HepG2 (cell line): ENCODE measurements around the gene PEX11B. TPM values are rescaled to one million over a fixed set of nuclear protein-coding genes. Genes with fewer than 3 reads are reported as not detected.

Experiments
- CC2D1A ChIP-seq: sonication (generic); formaldehyde crosslinking; IDR thresholded peaks from 2 replicates; pipeline ENCODE4 v1.8.1; 2023; ENCODE audit warnings: mild to moderate bottlenecking, missing genetic modification reagents
- CREB1 ChIP-seq, 2 experiments: fragments of 450-650 bp in 1 of 2; IDR thresholded peaks; 2 replicates each; pipeline ENCODE4 v1.6.1; 2016 to 2017; ENCODE audit warnings: control low read depth in 1 of 2, mild to moderate bottlenecking in 1 of 2, missing compliant biosample characterization in 1 of 2, missing genetic modification characterization in 1 of 2
- ESRRA ChIP-seq: sonication (generic); formaldehyde crosslinking; IDR thresholded peaks from 2 replicates; pipeline ENCODE4 v1.5.1; 2020; ENCODE audit warnings: mild to moderate bottlenecking, low read depth, missing genetic modification reagents
- GTF3A ChIP-seq: sonication (generic); formaldehyde crosslinking; conservative IDR thresholded peaks from 2 replicates; pipeline ENCODE4 v1.4.0; 2020; ENCODE audit warnings: mild to moderate bottlenecking, missing genetic modification reagents
- HDAC2 ChIP-seq: sonication (generic); formaldehyde crosslinking; IDR thresholded peaks from 2 replicates; pipeline ENCODE4 v1.4.0; 2020; ENCODE audit warnings: missing genetic modification reagents
- HHEX ChIP-seq: IDR thresholded peaks from 2 replicates; pipeline ENCODE4 v1.6.1; 2016; ENCODE audit warnings: control low read depth
- IRX3 ChIP-seq: sonication (generic); formaldehyde crosslinking; IDR thresholded peaks from 2 replicates; pipeline ENCODE4 v1.8.1; 2023; ENCODE audit warnings: mild to moderate bottlenecking, low read depth, missing genetic modification reagents, borderline replicate concordance
- ISL2 ChIP-seq: sonication (generic); formaldehyde crosslinking; IDR thresholded peaks from 2 replicates; pipeline ENCODE4 v1.5.0; 2020; ENCODE audit warnings: missing genetic modification reagents
- KDM3A ChIP-seq: IDR thresholded peaks from 2 replicates; pipeline ENCODE4 v1.6.1; 2018; ENCODE audit warnings: low read depth, missing compliant biosample characterization
- KLF13 ChIP-seq: sonication (generic); formaldehyde crosslinking; IDR thresholded peaks from 2 replicates; pipeline ENCODE4 v1.4.0; 2020; ENCODE audit warnings: mild to moderate bottlenecking, missing genetic modification reagents
- MEF2D ChIP-seq: sonication (generic); formaldehyde crosslinking; IDR thresholded peaks from 2 replicates; pipeline ENCODE4 v1.5.1; 2020; ENCODE audit warnings: mild to moderate bottlenecking, missing genetic modification reagents
- PRPF4 ChIP-seq: fragments of 200-400 bp; formaldehyde crosslinking; IDR thresholded peaks from 2 replicates; pipeline ENCODE4 v1.6.1; 2016; ENCODE audit warnings: low read length, low read depth; ENCODE audit not compliant: poor library complexity, severe bottlenecking
- SOX6 ChIP-seq, 2 experiments: fragments of 450-650 bp in 1 of 2; sonication (generic) in 1 of 2; formaldehyde crosslinking in 1 of 2; IDR thresholded peaks; 2 replicates each; pipeline versions ENCODE4 v1.4.0 to v1.6.1; 2017 to 2020; ENCODE audit warnings: antibody characterized with exemption in 1 of 2, mild to moderate bottlenecking in 1 of 2, missing genetic modification reagents in 1 of 2
- SRF ChIP-seq: IDR thresholded peaks from 2 replicates; pipeline ENCODE4 v1.6.1; 2011; ENCODE audit warnings: mild to moderate bottlenecking, low read depth, low read length, moderate library complexity
- SRSF1 ChIP-seq: fragments of 200-400 bp; formaldehyde crosslinking; optimal IDR thresholded peaks from 2 replicates; pipeline ENCODE3; 2017; ENCODE audit warnings: mild to moderate bottlenecking, low read depth, low read length, moderate library complexity
- SRSF9 ChIP-seq: fragments of 200-400 bp; formaldehyde crosslinking; IDR thresholded peaks from 2 replicates; pipeline ENCODE4 v1.6.1; 2018; ENCODE audit warnings: borderline replicate concordance, mild to moderate bottlenecking, low read depth, low read length; ENCODE audit not compliant: insufficient read depth, poor library complexity, severe bottlenecking
- TOE1 ChIP-seq: sonication (generic); formaldehyde crosslinking; IDR thresholded peaks from 2 replicates; pipeline ENCODE4 v1.4.0; 2020; ENCODE audit warnings: mild to moderate bottlenecking, missing genetic modification reagents
- ZNF577 ChIP-seq: sonication (generic); formaldehyde crosslinking; IDR thresholded peaks from 2 replicates; pipeline ENCODE4 v1.4.0; 2020; ENCODE audit warnings: mild to moderate bottlenecking, low read depth, missing genetic modification reagents, borderline replicate concordance
- ZNF607 ChIP-seq: sonication (generic); formaldehyde crosslinking; IDR thresholded peaks from 2 replicates; pipeline ENCODE4 v1.5.1; 2020; ENCODE audit warnings: missing genetic modification reagents, mild to moderate bottlenecking, borderline replicate concordance
- ZNF616 ChIP-seq: sonication (generic); formaldehyde crosslinking; IDR thresholded peaks from 2 replicates; pipeline ENCODE4 v1.5.0; 2020; ENCODE audit warnings: low read depth, mild to moderate bottlenecking, missing genetic modification reagents
- ZNF780A ChIP-seq: sonication (generic); formaldehyde crosslinking; IDR thresholded peaks from 2 replicates; pipeline ENCODE4 v1.8.0; 2022; ENCODE audit warnings: mild to moderate bottlenecking, missing genetic modification reagents, moderate library complexity
- polyA plus RNA-seq, 8 experiments: library from polyadenylated mRNA; depleted of rRNA in 3 of 8; stranded (reverse) in 7 of 8; unstranded in 1 of 8; fragments of >200 nt; fragmentation: Illumina TruSeq in 4 of 8; extraction: Trizol in 4 of 8; gene quantifications; 2 replicates each; pipeline versions ENCODE4 v1.2.1 to v1.2.3, GENCODE V29; 2011 to 2016; ENCODE audit warnings: low read depth in 4 of 8, missing spikeins in 1 of 8, mixed read lengths in 1 of 8; ENCODE audit not compliant: insufficient read depth in 1 of 8
- total RNA-seq, 5 experiments: library from RNA; depleted of rRNA; stranded (reverse); fragments of >200 nt; fragmentation: Illumina TruSeq; extraction: Trizol; gene quantifications; 2 replicates each; pipeline ENCODE4 v1.2.3, GENCODE V29; 2016; ENCODE audit warnings: low read depth in 1 of 5
- TF ChIP-seq, protein P1 (sequence below): sonication (generic); formaldehyde crosslinking; IDR thresholded peaks from 2 replicates; pipeline ENCODE4 v1.4.0; 2020; ENCODE audit warnings: mild to moderate bottlenecking, missing genetic modification reagents
- TF ChIP-seq, protein P2 (sequence below): sonication (generic); formaldehyde crosslinking; IDR thresholded peaks from 2 replicates; pipeline ENCODE4 v1.8.0; 2022; ENCODE audit warnings: mild to moderate bottlenecking, missing genetic modification reagents, moderate library complexity
- TF ChIP-seq, protein P3 (sequence below): sonication (generic); formaldehyde crosslinking; IDR thresholded peaks from 2 replicates; pipeline ENCODE4 v1.4.0; 2020; ENCODE audit warnings: mild to moderate bottlenecking, low read depth, missing genetic modification reagents
- TF ChIP-seq, protein P4 (sequence below): sonication (generic); formaldehyde crosslinking; IDR thresholded peaks from 2 replicates; pipeline ENCODE4 v1.4.0; 2020; ENCODE audit warnings: low read depth, mild to moderate bottlenecking, missing genetic modification reagents
- TF ChIP-seq, protein P5 (sequence below): IDR thresholded peaks from 2 replicates; pipeline ENCODE4 v1.6.1; 2016; ENCODE audit warnings: control low read depth

The PEX11B gene
- total and polyA plus RNA-seq, 2 of the 13 experiments (the other 11 are each of a cell fraction or from before 2014, with no cell fraction given), result 21.6 to 48.4 TPM

DNA sequence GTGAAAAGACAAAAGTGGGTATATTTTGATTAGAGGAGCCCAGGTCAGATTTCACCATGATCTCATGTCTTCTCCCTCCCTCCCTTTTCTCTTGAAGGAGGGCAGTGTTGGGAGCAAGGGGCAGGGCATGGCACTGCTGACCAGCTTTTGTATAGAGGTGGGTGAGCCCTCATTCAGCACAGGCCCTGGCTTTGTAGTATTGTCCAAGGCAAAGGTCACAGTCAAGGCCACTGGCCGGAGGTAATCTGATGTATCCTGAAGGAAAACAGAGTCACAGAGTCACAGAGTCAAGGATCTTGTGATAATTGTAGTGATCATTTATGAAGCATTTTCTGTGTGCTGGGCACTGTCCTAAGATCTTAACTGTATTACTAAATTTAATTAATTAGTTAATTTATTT lies 20.5 kb downstream of the PEX11B start (continued):
- TF ChIP-seq, protein P1, sequence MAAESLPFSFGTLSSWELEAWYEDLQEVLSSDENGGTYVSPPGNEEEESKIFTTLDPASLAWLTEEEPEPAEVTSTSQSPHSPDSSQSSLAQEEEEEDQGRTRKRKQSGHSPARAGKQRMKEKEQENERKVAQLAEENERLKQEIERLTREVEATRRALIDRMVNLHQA (CRISPR knock-in tag), result no peak
- no peak for TF ChIP-seq MEF2D (CRISPR knock-in tag)
- TF ChIP-seq, protein P2, sequence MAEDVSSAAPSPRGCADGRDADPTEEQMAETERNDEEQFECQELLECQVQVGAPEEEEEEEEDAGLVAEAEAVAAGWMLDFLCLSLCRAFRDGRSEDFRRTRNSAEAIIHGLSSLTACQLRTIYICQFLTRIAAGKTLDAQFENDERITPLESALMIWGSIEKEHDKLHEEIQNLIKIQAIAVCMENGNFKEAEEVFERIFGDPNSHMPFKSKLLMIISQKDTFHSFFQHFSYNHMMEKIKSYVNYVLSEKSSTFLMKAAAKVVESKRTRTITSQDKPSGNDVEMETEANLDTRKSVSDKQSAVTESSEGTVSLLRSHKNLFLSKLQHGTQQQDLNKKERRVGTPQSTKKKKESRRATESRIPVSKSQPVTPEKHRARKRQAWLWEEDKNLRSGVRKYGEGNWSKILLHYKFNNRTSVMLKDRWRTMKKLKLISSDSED (CRISPR knock-in tag), result no peak
- peak; percentile 46; the same call in 1 of the 2 replicates for TF ChIP-seq HHEX (CRISPR knock-in tag)
- TF ChIP-seq, protein P3, sequence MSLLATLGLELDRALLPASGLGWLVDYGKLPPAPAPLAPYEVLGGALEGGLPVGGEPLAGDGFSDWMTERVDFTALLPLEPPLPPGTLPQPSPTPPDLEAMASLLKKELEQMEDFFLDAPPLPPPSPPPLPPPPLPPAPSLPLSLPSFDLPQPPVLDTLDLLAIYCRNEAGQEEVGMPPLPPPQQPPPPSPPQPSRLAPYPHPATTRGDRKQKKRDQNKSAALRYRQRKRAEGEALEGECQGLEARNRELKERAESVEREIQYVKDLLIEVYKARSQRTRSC (CRISPR knock-in tag), result no peak
- TF ChIP-seq ISL2 (CRISPR knock-in tag), result no peak
- no peak for TF ChIP-seq ZNF780A (CRISPR knock-in tag)
- TF ChIP-seq, protein P4, sequence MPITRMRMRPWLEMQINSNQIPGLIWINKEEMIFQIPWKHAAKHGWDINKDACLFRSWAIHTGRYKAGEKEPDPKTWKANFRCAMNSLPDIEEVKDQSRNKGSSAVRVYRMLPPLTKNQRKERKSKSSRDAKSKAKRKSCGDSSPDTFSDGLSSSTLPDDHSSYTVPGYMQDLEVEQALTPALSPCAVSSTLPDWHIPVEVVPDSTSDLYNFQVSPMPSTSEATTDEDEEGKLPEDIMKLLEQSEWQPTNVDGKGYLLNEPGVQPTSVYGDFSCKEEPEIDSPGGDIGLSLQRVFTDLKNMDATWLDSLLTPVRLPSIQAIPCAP (CRISPR knock-in tag), result no peak
- no peak for TF ChIP-seq SRSF9
- no peak for TF ChIP-seq KLF13 (CRISPR knock-in tag)
- TF ChIP-seq CC2D1A (CRISPR knock-in tag), result no peak
- TF ChIP-seq SRSF1, result no peak
- TF ChIP-seq SRF, result no peak
- TF ChIP-seq, protein P5, sequence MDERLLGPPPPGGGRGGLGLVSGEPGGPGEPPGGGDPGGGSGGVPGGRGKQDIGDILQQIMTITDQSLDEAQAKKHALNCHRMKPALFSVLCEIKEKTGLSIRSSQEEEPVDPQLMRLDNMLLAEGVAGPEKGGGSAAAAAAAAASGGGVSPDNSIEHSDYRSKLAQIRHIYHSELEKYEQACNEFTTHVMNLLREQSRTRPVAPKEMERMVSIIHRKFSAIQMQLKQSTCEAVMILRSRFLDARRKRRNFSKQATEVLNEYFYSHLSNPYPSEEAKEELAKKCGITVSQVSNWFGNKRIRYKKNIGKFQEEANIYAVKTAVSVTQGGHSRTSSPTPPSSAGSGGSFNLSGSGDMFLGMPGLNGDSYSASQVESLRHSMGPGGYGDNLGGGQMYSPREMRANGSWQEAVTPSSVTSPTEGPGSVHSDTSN (CRISPR knock-in tag), result no peak
- no peak for TF ChIP-seq ZNF607 (CRISPR knock-in tag)
- no peak for TF ChIP-seq ESRRA (CRISPR knock-in tag)
- no peak for TF ChIP-seq ZNF616 (CRISPR knock-in tag)
- no peak for TF ChIP-seq SOX6 (IDR thresholded peaks at IDR 0.05)
- peak; percentile 42; the same call in 1 of the 2 replicates for TF ChIP-seq SOX6 (CRISPR knock-in tag; IDR thresholded peaks at IDR 0.05)
- no peak for TF ChIP-seq IRX3
- no peak for TF ChIP-seq ZNF577 (CRISPR knock-in tag)
- no peak for TF ChIP-seq TOE1 (CRISPR knock-in tag)
- TF ChIP-seq KDM3A (CRISPR knock-in tag), result no peak
- no peak for TF ChIP-seq GTF3A (CRISPR knock-in tag)
- peak; percentile 65; the same call in 1 of the 2 replicates for TF ChIP-seq HDAC2 (CRISPR knock-in tag)
- no peak for TF ChIP-seq CREB1 (IDR thresholded peaks at IDR 0.05)
- TF ChIP-seq CREB1 (CRISPR knock-in tag; IDR thresholded peaks at IDR 0.05), result no peak
- no peak for TF ChIP-seq PRPF4
